Fibroblast of skin of right quadriceps (primary cell): Measurements from ENCODE around the gene TOMM6.
"Not testable (repeated sequence)": the region's sequence is repeated elsewhere in the genome, so short reads cannot be mapped to it uniquely, and the experiment has no call there.

Experiments used
- DNase-seq: peaks from one replicate; pipeline ENCODE4 v3.0.0-alpha.2; 2013

TOMM6 gene

GRCh38 chr6:41766043-41766664, 21.3 kb upstream of the TOMM6 start:
- not testable (repeated sequence) for DNase-seq

- peak; percentile 58 for DNase-seq
These were observed 20.2 kb upstream of the TOMM6 start for GRCh38 chr6:41767112-41767833.

- DNase-seq: no peak
These were observed 18.8 kb upstream of the TOMM6 start for GRCh38 chr6:41768545-41769308.

GRCh38 chr6:41769376-41769775, 18.1 kb upstream of the TOMM6 start:
- DNase-seq: no peak

- DNase-seq: no peak
These were observed 17.0 kb upstream of the TOMM6 start for GRCh38 chr6:41770381-41771057.

GRCh38 chr6:41771058-41771983, 16.2 kb upstream of the TOMM6 start:
- no peak for DNase-seq

GRCh38 chr6:41774841-41775240, 12.7 kb upstream of the TOMM6 start:
- DNase-seq: no peak

GRCh38 chr6:41775293-41775882, 12.1 kb upstream of the TOMM6 start:
- DNase-seq: no peak

- no peak for DNase-seq
These were observed 9.8 kb upstream of the TOMM6 start for GRCh38 chr6:41777551-41778285.

- DNase-seq: no peak
These were observed 8.6 kb upstream of the TOMM6 start for GRCh38 chr6:41778895-41779294.

GRCh38 chr6:41779336-41779735, 8.2 kb upstream of the TOMM6 start:
- no peak for DNase-seq

GRCh38 chr6:41779788-41780550, 7.5 kb upstream of the TOMM6 start, which contains the start of gene FRS3:
Gene FRS3, minus strand, starts transcription at chr6:41779900. Its CDS starts 2,913 bp downstream, at chr6:41776987.
- peak; percentile 92 for DNase-seq

GRCh38 chr6:41780551-41781365, 6.7 kb upstream of the TOMM6 start, which contains the start of gene PRICKLE4:
Gene PRICKLE4, plus strand, starts transcription at chr6:41780782. Its CDS starts 2,692 bp downstream, at chr6:41783474.
- no peak for DNase-seq

GRCh38 chr6:41781366-41781730, 6.1 kb upstream of the TOMM6 start:
- DNase-seq: no peak

GRCh38 chr6:41783106-41783780, 4.3 kb upstream of the TOMM6 start:
- DNase-seq: no peak

- no peak for DNase-seq
These were observed 2.8 kb upstream of the TOMM6 start for GRCh38 chr6:41784581-41785171.

GRCh38 chr6:41785254-41785653, 2.2 kb upstream of the TOMM6 start:
- no peak for DNase-seq
